Neutrophil (primary cell): ENCODE results near the gene COL8A1.

Experiments used
- H3K27ac ChIP-seq: fragments of 200-600 bp; sonication (generic); 2 replicates; pipeline ENCODE4 v1.5.1; 2016; ENCODE audit warnings: mild to moderate bottlenecking, moderate library complexity
- H3K27me3 ChIP-seq: fragments of 200-600 bp; sonication (generic); 2 replicates; pipeline ENCODE4 v1.6.0; 2016; ENCODE audit warnings: mild to moderate bottlenecking
- H3K36me3 ChIP-seq: fragments of 200-600 bp; sonication (generic); 2 replicates; pipeline ENCODE4 v1.5.1; 2017
- H3K4me1 ChIP-seq, 2 experiments: fragments of 200-600 bp in 1 of 2; sonication (generic) in 1 of 2; 1 replicate in 1 of 2; 2 replicates in 1 of 2; pipeline versions ENCODE4 v1.5.1 to v1.6.1; 2013 to 2016; ENCODE audit warnings: low read depth in 1 of 2, low read length in 1 of 2, mild to moderate bottlenecking in 1 of 2, moderate library complexity in 1 of 2; ENCODE audit not compliant: control insufficient read depth in 1 of 2, insufficient read depth in 1 of 2
- H3K4me3 ChIP-seq, 2 experiments: fragments of 200-600 bp in 1 of 2; sonication (generic) in 1 of 2; 1 replicate in 1 of 2; 2 replicates in 1 of 2; pipeline ENCODE4 v1.5.1; 2013 to 2016; ENCODE audit warnings: low read depth in 1 of 2, low read length in 1 of 2, mild to moderate bottlenecking in 1 of 2, moderate library complexity in 1 of 2
- H3K9me3 ChIP-seq: fragments of 200-600 bp; sonication (generic); 2 replicates; pipeline ENCODE4 v1.5.1; 2016
- CTCF ChIP-seq: fragments of 200-600 bp; sonication (generic); IDR thresholded peaks from 2 replicates; pipeline ENCODE4 v1.5.1; 2016; ENCODE audit warnings: antibody characterized with exemption

COL8A1 gene

GRCh38 chr3:99698932-99699331 lies 60.5 kb downstream of the COL8A1 start:
- Histone ChIP-seq H3K9me3 (no peaks in the 10 kb centered on the region), H3K27ac (no peak overlapping the region), H3K4me1 (no peaks in the 10 kb centered on the region), H3K36me3 (no peaks in the 10 kb centered on the region), H3K4me3 (no peak overlapping the region), H3K27me3 (no peaks in the 10 kb centered on the region)
- no peak for TF ChIP-seq CTCF

- Histone ChIP-seq H3K4me1 (no peaks in the 10 kb centered on the region), H3K27me3 (no peaks in the 10 kb centered on the region), H3K27ac (no peak overlapping the region), H3K9me3 (no peaks in the 10 kb centered on the region), H3K4me3 (no peak overlapping the region), H3K36me3 (no peaks in the 10 kb centered on the region)
- no peak for TF ChIP-seq CTCF
These were observed 61.4 kb downstream of the COL8A1 start for GRCh38 chr3:99699841-99700240.

GRCh38 chr3:99700631-99701268 lies 62.4 kb downstream of the COL8A1 start:
- no peak overlapping the region for H3K27ac ChIP-seq
- no peaks in the 10 kb centered on the region for H3K36me3 ChIP-seq

GRCh38 chr3:99702953-99703943 lies 64.9 kb downstream of the COL8A1 start:
- no peak for TF ChIP-seq CTCF

More at GRCh38 chr3:99700631-99701268, 62.4 kb downstream of the COL8A1 start:
- Histone ChIP-seq H3K4me1 (no peaks in the 10 kb centered on the region), H3K9me3 (no peaks in the 10 kb centered on the region), H3K27me3 (no peaks in the 10 kb centered on the region), H3K4me3 (no peak overlapping the region)
- TF ChIP-seq CTCF: no peak

GRCh38 chr3:99704417-99704816 lies 66.0 kb downstream of the COL8A1 start:
- Histone ChIP-seq H3K27me3 (no peaks in the 10 kb centered on the region), H3K36me3 (no peaks in the 10 kb centered on the region), H3K27ac (no peak overlapping the region), H3K9me3 (no peaks in the 10 kb centered on the region), H3K4me1 (no peaks in the 10 kb centered on the region), H3K4me3 (no peak overlapping the region)
- TF ChIP-seq CTCF: no peak

More at GRCh38 chr3:99702953-99703943, 64.9 kb downstream of the COL8A1 start:
- Histone ChIP-seq H3K4me1 (no peaks in the 10 kb centered on the region), H3K27me3 (no peaks in the 10 kb centered on the region), H3K27ac (no peak overlapping the region), H3K9me3 (no peaks in the 10 kb centered on the region), H3K36me3 (no peaks in the 10 kb centered on the region), H3K4me3 (no peak overlapping the region)
